Activated T-helper 1 cell treated with anti-CD3 and anti-CD28 coated beads, Interleukin-12 subunit alpha, Interleukin-12 subunit beta, Interleukin-2, Interleukin-4 antibody, amounts not matched to agents 30 ng/mL and 10 ng/mL and 1 ng/mL, durations not matched to agents 14 hours and 24 hours and 36 hours (primary cell): ENCODE measurements around the gene PTPRK. TPM values are rescaled to one million over a fixed set of nuclear protein-coding genes. Genes with fewer than 3 reads are reported as not detected.

Experiments
- DNase-seq: peaks from one replicate; pipeline ENCODE4 v3.0.0; 2021; ENCODE audit warnings: low spot score
- H3K27ac Mint-ChIP-seq: one replicate; pipeline ENCODE4 v1.8.0; 2021; ENCODE audit warnings: mild to moderate bottlenecking, mixed read lengths
- H3K27me3 Mint-ChIP-seq: one replicate; pipeline ENCODE4 v1.8.0; 2022; ENCODE audit warnings: mild to moderate bottlenecking, moderate library complexity, mixed read lengths; ENCODE audit not compliant: insufficient read depth
- H3K36me3 Mint-ChIP-seq: one replicate; pipeline ENCODE4 v1.8.0; 2021; ENCODE audit warnings: low read depth, mixed read lengths
- H3K4me1 Mint-ChIP-seq: one replicate; pipeline ENCODE4 v1.8.0; 2021; ENCODE audit warnings: low read depth, mixed read lengths
- H3K4me3 Mint-ChIP-seq: one replicate; pipeline ENCODE4 v1.8.0; 2021; ENCODE audit warnings: mild to moderate bottlenecking, moderate library complexity, mixed read lengths
- H3K9me3 Mint-ChIP-seq: one replicate; pipeline ENCODE4 v1.8.0; 2021; ENCODE audit warnings: mixed read lengths
- intact Hi-C: fragments of 100-400 bp; cut with micrococcal nuclease; formaldehyde crosslinking; loops from one replicate; pipeline ENCODE4 v1.15.1; 2024
- total RNA-seq: library from RNA; stranded (reverse); gene quantifications from 2 replicates; pipeline ENCODE4 v1.2.3, GENCODE V29; 2022

The PTPRK gene
- total RNA-seq, 1 donor from 2014 or later, result 3.2 TPM

GRCh38 chr6:127968394-127968793 lies 552.0 kb downstream of the PTPRK start:
- intact Hi-C loops, result loop anchor here (1.0 kb wide), 1 partner anchor 60 kb away; no protein-coding TSS in a partner anchor
- H3K4me3 Mint-ChIP-seq, result peak overlapping the region; percentile 40
- no peaks in the 10 kb centered on the region for H3K27me3 Mint-ChIP-seq
- no peak for DNase-seq
- peaks cover 24% of the 10 kb centered on the region for H3K9me3 Mint-ChIP-seq
- H3K36me3 Mint-ChIP-seq, result peaks cover 17% of the 10 kb centered on the region
- H3K27ac Mint-ChIP-seq, result peak overlapping the region; percentile 80
- H3K4me1 Mint-ChIP-seq, result peaks cover 58% of the 10 kb centered on the region

- peaks cover 18% of the 10 kb centered on the region for H3K36me3 Mint-ChIP-seq
- H3K9me3 Mint-ChIP-seq, result peaks cover 27% of the 10 kb centered on the region
- intact Hi-C loops, result loop anchor here (1.0 kb wide), 2 partner anchors 16 to 59 kb away; no protein-coding TSS in a partner anchor
- DNase-seq, result peak; percentile 25
- no peaks in the 10 kb centered on the region for H3K27me3 Mint-ChIP-seq
- peak overlapping the region; percentile 40 for H3K4me3 Mint-ChIP-seq
- H3K4me1 Mint-ChIP-seq, result peaks cover 59% of the 10 kb centered on the region
- peak overlapping the region; percentile 80 for H3K27ac Mint-ChIP-seq
These were observed 552.7 kb downstream of the PTPRK start for GRCh38 chr6:127967708-127968107.

GRCh38 chr6:127966616-127967015 lies 553.8 kb downstream of the PTPRK start:
- no peak overlapping the region for H3K4me3 Mint-ChIP-seq
- no peak for DNase-seq
- H3K4me1 Mint-ChIP-seq, result peaks cover 53% of the 10 kb centered on the region
- H3K9me3 Mint-ChIP-seq, result peaks cover 35% of the 10 kb centered on the region
- H3K27ac Mint-ChIP-seq, result no peak overlapping the region
- H3K27me3 Mint-ChIP-seq, result no peaks in the 10 kb centered on the region
- H3K36me3 Mint-ChIP-seq, result peaks cover 20% of the 10 kb centered on the region
- intact Hi-C loops, result loop anchor here (1.0 kb wide), 1 partner anchor 15 kb away; no protein-coding TSS in a partner anchor

- no peaks in the 10 kb centered on the region for H3K27me3 Mint-ChIP-seq
- no peak overlapping the region for H3K27ac Mint-ChIP-seq
- H3K4me3 Mint-ChIP-seq, result no peak overlapping the region
- DNase-seq, result no peak
- peaks cover 52% of the 10 kb centered on the region for H3K9me3 Mint-ChIP-seq
- peaks cover 30% of the 10 kb centered on the region for H3K4me1 Mint-ChIP-seq
- H3K36me3 Mint-ChIP-seq, result peaks cover 27% of the 10 kb centered on the region
- intact Hi-C loops, result loop anchor here (1.0 kb wide), 1 partner anchor 8 kb away; no protein-coding TSS in a partner anchor
These were observed 556.9 kb downstream of the PTPRK start for GRCh38 chr6:127963495-127963894.

GRCh38 chr6:127959869-127960268 lies 560.5 kb downstream of the PTPRK start:
- intact Hi-C loops, result no loop called here
- Mint-ChIP-seq H3K4me1 (peaks cover 16% of the 10 kb centered on the region), H3K4me3 (no peak overlapping the region), H3K27me3 (no peaks in the 10 kb centered on the region), H3K9me3 (peaks cover 42% of the 10 kb centered on the region), H3K36me3 (peaks cover 14% of the 10 kb centered on the region), H3K27ac (no peak overlapping the region)
- DNase-seq, result no peak

- Mint-ChIP-seq H3K9me3 (peaks cover 30% of the 10 kb centered on the region), H3K36me3 (peaks cover 11% of the 10 kb centered on the region), H3K4me1 (peaks cover 16% of the 10 kb centered on the region), H3K27ac (no peak overlapping the region), H3K4me3 (no peak overlapping the region), H3K27me3 (no peaks in the 10 kb centered on the region)
- no peak for DNase-seq
- intact Hi-C loops, result no loop called here
These were observed 563.4 kb downstream of the PTPRK start for GRCh38 chr6:127956956-127957355.

- intact Hi-C loops, result no loop called here
- H3K4me3 Mint-ChIP-seq, result no peak overlapping the region
- H3K9me3 Mint-ChIP-seq, result peaks cover 25% of the 10 kb centered on the region
- H3K36me3 Mint-ChIP-seq, result peaks cover 8% of the 10 kb centered on the region
- peaks cover 22% of the 10 kb centered on the region for H3K4me1 Mint-ChIP-seq
- no peaks in the 10 kb centered on the region for H3K27me3 Mint-ChIP-seq
- H3K27ac Mint-ChIP-seq, result no peak overlapping the region
- DNase-seq, result no peak
These were observed 564.0 kb downstream of the PTPRK start for GRCh38 chr6:127956260-127956888.

- intact Hi-C loops, result no loop called here
- no peak overlapping the region for H3K27ac Mint-ChIP-seq
- H3K4me1 Mint-ChIP-seq, result peaks cover 41% of the 10 kb centered on the region
- H3K4me3 Mint-ChIP-seq, result no peak overlapping the region
- no peaks in the 10 kb centered on the region for H3K27me3 Mint-ChIP-seq
- H3K9me3 Mint-ChIP-seq, result peaks cover 21% of the 10 kb centered on the region
- DNase-seq, result no peak
- H3K36me3 Mint-ChIP-seq, result peaks cover 7% of the 10 kb centered on the region
These were observed 566.3 kb downstream of the PTPRK start for GRCh38 chr6:127954082-127954481.

- DNase-seq, result no peak
- H3K27ac Mint-ChIP-seq, result no peak overlapping the region
- intact Hi-C loops, result no loop called here
- H3K4me1 Mint-ChIP-seq, result peaks cover 45% of the 10 kb centered on the region
- H3K27me3 Mint-ChIP-seq, result no peaks in the 10 kb centered on the region
- peaks cover 9% of the 10 kb centered on the region for H3K36me3 Mint-ChIP-seq
- H3K9me3 Mint-ChIP-seq, result peaks cover 29% of the 10 kb centered on the region
- no peak overlapping the region for H3K4me3 Mint-ChIP-seq
These were observed 567.6 kb downstream of the PTPRK start for GRCh38 chr6:127952831-127953230.

- intact Hi-C loops, result no loop called here
- Mint-ChIP-seq H3K36me3 (peaks cover 9% of the 10 kb centered on the region), H3K27ac (peak overlapping the region; percentile 85), H3K4me3 (peak overlapping the region; percentile 32), H3K27me3 (no peaks in the 10 kb centered on the region), H3K4me1 (peaks cover 45% of the 10 kb centered on the region), H3K9me3 (peaks cover 29% of the 10 kb centered on the region)
- DNase-seq, result no peak
These were observed 568.2 kb downstream of the PTPRK start for GRCh38 chr6:127952176-127952575.

GRCh38 chr6:127951172-127951917 lies 569.1 kb downstream of the PTPRK start:
- Mint-ChIP-seq H3K36me3 (peaks cover 11% of the 10 kb centered on the region), H3K9me3 (peaks cover 32% of the 10 kb centered on the region), H3K27me3 (no peaks in the 10 kb centered on the region), H3K4me3 (peak overlapping the region; percentile 32), H3K4me1 (peaks cover 43% of the 10 kb centered on the region), H3K27ac (peak overlapping the region; percentile 85)
- no peak for DNase-seq
- intact Hi-C loops, result loop anchor here (1.0 to 2.0 kb wide), 5 partner anchors 12 to 43 kb away; no protein-coding TSS in a partner anchor

- peak overlapping the region; percentile 85 for H3K27ac Mint-ChIP-seq
- no peaks in the 10 kb centered on the region for H3K27me3 Mint-ChIP-seq
- intact Hi-C loops, result loop anchor here (1.0 to 2.0 kb wide), 5 partner anchors 11 to 42 kb away; no protein-coding TSS in a partner anchor
- DNase-seq, result no peak
- H3K4me1 Mint-ChIP-seq, result peaks cover 50% of the 10 kb centered on the region
- peaks cover 15% of the 10 kb centered on the region for H3K36me3 Mint-ChIP-seq
- H3K4me3 Mint-ChIP-seq, result peak overlapping the region; percentile 32
- peaks cover 38% of the 10 kb centered on the region for H3K9me3 Mint-ChIP-seq
These were observed 569.7 kb downstream of the PTPRK start for GRCh38 chr6:127950566-127951145.

- intact Hi-C loops, result no loop called here
- Mint-ChIP-seq H3K27ac (no peak overlapping the region), H3K27me3 (no peaks in the 10 kb centered on the region), H3K36me3 (peaks cover 18% of the 10 kb centered on the region), H3K4me3 (no peak overlapping the region), H3K9me3 (peaks cover 45% of the 10 kb centered on the region), H3K4me1 (peaks cover 48% of the 10 kb centered on the region)
- DNase-seq, result no peak
These were observed 571.1 kb downstream of the PTPRK start for GRCh38 chr6:127949251-127949650.
